AG04449 (cell line): ENCODE results near the gene MANEA.
A peak's percentile ranks its signal among the peaks of the same experiment; 100 is the strongest.

Source experiments
- CTCF ChIA-PET: fragments of 350-600 bp; formaldehyde crosslinking; extraction: SDS; loops from one replicate; lab custom pipeline; 2021; ENCODE audit warnings: antibody characterized with exemption; lab: Yijun Ruan, JAX
- POLR2A ChIA-PET: fragments of 400-600, 350-600 bp; formaldehyde crosslinking; extraction: SDS; loops from one replicate; lab custom pipeline; 2020; ENCODE audit warnings: antibody characterized with exemption, inconsistent platforms; lab: Yijun Ruan, JAX
- DNase-seq: peaks from one replicate; pipeline ENCODE4 v3.0.0-alpha.2; 2010; ENCODE audit warnings: low read depth, low spot score
- H3K4me3 ChIP-seq: 2 replicates; pipeline ENCODE4 v1.5.1; 2011; ENCODE audit warnings: low read depth, mild to moderate bottlenecking, control low read depth, low read length
- CTCF ChIP-seq: IDR thresholded peaks from one replicate; pipeline ENCODE4 v1.5.1; 2011; ENCODE audit warnings: mild to moderate bottlenecking, moderate library complexity, low read length, control low read depth, inconsistent platforms; ENCODE audit not compliant: insufficient read depth; ENCODE audit errors: missing control alignments

The MANEA gene

GRCh38 chr6:95569560-95569959 lies 7.8 kb upstream of the MANEA start:
- no peak overlapping the region for H3K4me3 ChIP-seq
- DNase-seq = no peak
- ChIA-PET POLR2A (no interaction called here), CTCF (no interaction called here)
- TF ChIP-seq CTCF = no peak

- TF ChIP-seq CTCF = no peak
- CTCF ChIA-PET = no interaction called here
- no peak overlapping the region for H3K4me3 ChIP-seq
- no peak for DNase-seq
- POLR2A ChIA-PET = no interaction called here
Observed at GRCh38 chr6:95572098-95572497, 5.2 kb upstream of the MANEA start.

GRCh38 chr6:95574811-95575210 lies 2.5 kb upstream of the MANEA start:
- no peak overlapping the region for H3K4me3 ChIP-seq
- POLR2A ChIA-PET = no interaction called here
- DNase-seq = no peak
- CTCF ChIA-PET = no interaction called here
- TF ChIP-seq CTCF = no peak

GRCh38 chr6:95576218-95576997 lies 927 bp upstream of the MANEA start:
- TF ChIP-seq CTCF = no peak
- ChIA-PET CTCF (no interaction called here), POLR2A (no interaction called here)
- peak overlapping the region; percentile 82 for H3K4me3 ChIP-seq
- no peak for DNase-seq

GRCh38 chr6:95576998-95577303 lies 384 bp upstream of the MANEA start:
- DNase-seq = no peak
- TF ChIP-seq CTCF = no peak
- CTCF ChIA-PET = no interaction called here
- peak overlapping the region; percentile 82 for H3K4me3 ChIP-seq
- POLR2A ChIA-PET = no interaction called here

GRCh38 chr6:95578106-95578410 lies 723 bp downstream of the MANEA start:
- no peak for TF ChIP-seq CTCF
- ChIA-PET CTCF (no interaction called here), POLR2A (no interaction called here)
- H3K4me3 ChIP-seq = peak overlapping the region; percentile 82
- DNase-seq = no peak
